Liver (tissue), 9 donors: ENCODE results near the gene NR6A1. TPM values are rescaled to one million over a fixed set of nuclear protein-coding genes. Genes with fewer than 3 reads are reported as not detected.

Experiments used
- DNase-seq: peaks from one replicate; pipeline ENCODE4 v3.0.0-alpha.2; 2017; ENCODE audit warnings: low spot score
- H3K27ac ChIP-seq, 2 donors: one replicate each; pipeline ENCODE4 v1.7.0; 2013; ENCODE audit warnings: inconsistent platforms in 2 of 2, low read length in 2 of 2, control low read depth in 1 of 2, low read depth in 1 of 2, mild to moderate bottlenecking in 1 of 2
- H3K27me3 ChIP-seq, 4 donors: one replicate each; pipeline versions ENCODE4 v1.6.1 to v1.7.0; 2013; ENCODE audit warnings: low read length in 3 of 4, inconsistent platforms in 1 of 4, mild to moderate bottlenecking in 1 of 4, moderate library complexity in 1 of 4; ENCODE audit not compliant: control insufficient read depth in 4 of 4, insufficient read depth in 4 of 4
- H3K36me3 ChIP-seq, 4 donors: one replicate each; pipeline versions ENCODE4 v1.6.1 to v1.7.0; 2013; ENCODE audit warnings: low read length in 3 of 4, mild to moderate bottlenecking in 3 of 4, low read depth in 1 of 4, moderate library complexity in 1 of 4; ENCODE audit not compliant: control insufficient read depth in 4 of 4, insufficient read depth in 3 of 4
- H3K4me1 ChIP-seq, 4 donors: one replicate each; pipeline versions ENCODE4 v1.6.1 to v1.7.0; 2013; ENCODE audit warnings: low read length in 3 of 4, mild to moderate bottlenecking in 3 of 4, moderate library complexity in 1 of 4; ENCODE audit not compliant: control insufficient read depth in 4 of 4, insufficient read depth in 4 of 4
- H3K4me3 ChIP-seq, 3 donors: one replicate each; pipeline versions ENCODE4 v1.6.1 to v1.7.0; 2013; ENCODE audit warnings: low read length in 3 of 3, control low read depth in 1 of 3, low read depth in 1 of 3, mild to moderate bottlenecking in 1 of 3
- H3K9ac ChIP-seq, 2 donors: one replicate each; pipeline ENCODE4 v1.7.0; 2013; ENCODE audit warnings: low read length in 2 of 2, mild to moderate bottlenecking in 2 of 2, moderate library complexity in 2 of 2, control low read depth in 1 of 2, low read depth in 1 of 2
- H3K9me3 ChIP-seq, 4 donors: one replicate each; pipeline versions ENCODE4 v1.6.1 to v1.7.0; 2013; ENCODE audit warnings: low read length in 3 of 4; ENCODE audit not compliant: control insufficient read depth in 4 of 4
- ATF3 ChIP-seq: IDR thresholded peaks from 2 replicates; pipeline ENCODE4 v1.6.1; 2016; ENCODE audit warnings: antibody characterized with exemption
- EGR1 ChIP-seq, 2 donors: IDR thresholded peaks; 2 replicates each; pipeline ENCODE4 v1.6.1; 2016 to 2018; ENCODE audit warnings: antibody characterized with exemption in 2 of 2, low read depth in 2 of 2
- FOXA1 ChIP-seq: IDR thresholded peaks from 2 replicates; pipeline ENCODE4 v1.6.1; 2016; ENCODE audit warnings: antibody characterized with exemption
- HNF4A ChIP-seq, 2 donors: conservative IDR thresholded peaks; 2 replicates each; pipeline ENCODE4 v1.6.1; 2016; ENCODE audit warnings: antibody characterized with exemption in 2 of 2, mild to moderate bottlenecking in 2 of 2
- HNF4G ChIP-seq: IDR thresholded peaks from 2 replicates; pipeline ENCODE4 v1.6.1; 2016; ENCODE audit warnings: antibody characterized with exemption
- REST ChIP-seq: IDR thresholded peaks from 2 replicates; pipeline ENCODE4 v1.6.1; 2016; ENCODE audit warnings: antibody characterized with exemption, mild to moderate bottlenecking
- RXRA ChIP-seq, 2 donors: IDR thresholded peaks; 2 replicates each; pipeline ENCODE4 v1.6.1; 2017 to 2018; ENCODE audit warnings: antibody characterized with exemption in 2 of 2, mild to moderate bottlenecking in 1 of 2
- SP1 ChIP-seq: IDR thresholded peaks from 2 replicates; pipeline ENCODE4 v1.6.1; 2018; ENCODE audit warnings: antibody characterized with exemption, mild to moderate bottlenecking
- YY1 ChIP-seq: IDR thresholded peaks from 2 replicates; pipeline ENCODE4 v1.6.1; 2016; ENCODE audit warnings: antibody characterized with exemption, mild to moderate bottlenecking
- ZBTB33 ChIP-seq: IDR thresholded peaks from 2 replicates; pipeline ENCODE4 v1.6.1; 2016; ENCODE audit warnings: antibody characterized with exemption
- WGBS: extraction: QIAGEN DNeasy Blood & Tissue Kit; methylation state at CpG from one replicate; pipeline ENCODE4 v1.1.7; 2013; 5-methylcytosine and 5-hydroxymethylcytosine counted together
- polyA plus RNA-seq, 2 donors: library from polyadenylated mRNA; stranded (reverse) in 1 of 2; unstranded in 1 of 2; fragments of 200-250 nt in 1 of 2; fragments of >200 nt in 1 of 2; fragmentation: Nextera tagmentation in 1 of 2; extraction: Ambion mirVana in 1 of 2; gene quantifications; one replicate each; pipeline versions ENCODE4 v1.2.1 to v1.2.3, GENCODE V29; 2013 to 2015
- total RNA-seq, 2 donors: library from RNA; depleted of rRNA; stranded (reverse); fragments of >200 nt; gene quantifications; one replicate each; pipeline ENCODE4 v1.2.3, GENCODE V29; 2014
- donor health status: healthy.
- donor health status: healthy.
- donor health status: healthy.
- donor health status: healthy.
- donor health status: healthy.

NR6A1 gene
- total and polyA plus RNA-seq, 4 donors = 0.72 to 6.1 (median 2.1) TPM

- DNase-seq = no peak
- H3K4me1 ChIP-seq = peaks cover 0 to 16% (median 4%) of the 10 kb centered on the region in 4 donors
- H3K27me3 ChIP-seq = no peaks in the 10 kb centered on the region
- H3K9me3 ChIP-seq = no peaks in the 10 kb centered on the region
- TF ChIP-seq YY1 (no peak), RXRA (IDR thresholded peaks at IDR 0.05) (no peak), SP1 (no peak), ATF3 (no peak), REST (no peak), EGR1 (IDR thresholded peaks at IDR 0.05; ENCODE audit: low read depth in 2 of 2) (no peak), HNF4A (conservative IDR thresholded peaks at IDR 0.05) (no peak), HNF4G (no peak)
- no peak overlapping the region for H3K9ac ChIP-seq
- no peak overlapping the region for H3K27ac ChIP-seq
- no peaks in the 10 kb centered on the region for H3K36me3 ChIP-seq
- H3K4me3 ChIP-seq = no peak overlapping the region
- WGBS = 45% methylated on average over 3 of the region's 3 CpGs
Measured at GRCh38 chr9:124758061-124758460, 13.1 kb downstream of the NR6A1 start.

- TF ChIP-seq ZBTB33 (no peak), REST (no peak), FOXA1 (no peak)
- no peak for DNase-seq
- no peaks in the 10 kb centered on the region for H3K9me3 ChIP-seq
- H3K27me3 ChIP-seq = no peaks in the 10 kb centered on the region
- H3K4me1 ChIP-seq = peaks cover 0 to 16% (median 4%) of the 10 kb centered on the region in 4 donors
- no peak overlapping the region for H3K4me3 ChIP-seq
- H3K9ac ChIP-seq = no peak overlapping the region
- no peaks in the 10 kb centered on the region for H3K36me3 ChIP-seq
- no peak overlapping the region for H3K27ac ChIP-seq
- WGBS = 39% methylated on average over 6 of the region's 6 CpGs
Measured at GRCh38 chr9:124757616-124758015, 13.5 kb downstream of the NR6A1 start.
